Measurements from ENCODE around the gene TEAD2.

TEAD2 gene

GRCh38 chr19:49362048-49362928 is at the start of gene TEAD2:
Gene TEAD2, minus strand, starts transcription at chr19:49362416. Its CDS starts 2,341 bp downstream, at chr19:49360075.
- no peak for DNase-seq (ENCODE audit: low read depth)

GRCh38 chr19:49411681-49412326 is 49.6 kb upstream of the TEAD2 start:
- DNase-seq (ENCODE audit: low read depth): no peak

GRCh38 chr19:49409441-49410029 is 47.3 kb upstream of the TEAD2 start:
- DNase-seq (ENCODE audit: low read depth): no peak

- no peak for DNase-seq (ENCODE audit: low read depth)
Measured at GRCh38 chr19:49408816-49409440, 46.7 kb upstream of the TEAD2 start.

- no peak for DNase-seq (ENCODE audit: low read depth)
Measured at GRCh38 chr19:49407482-49408015, 45.3 kb upstream of the TEAD2 start.

- DNase-seq (ENCODE audit: low read depth): no peak
Measured at GRCh38 chr19:49407079-49407478, 44.9 kb upstream of the TEAD2 start.

- DNase-seq (ENCODE audit: low read depth): no peak
Measured at GRCh38 chr19:49403404-49404187, 41.4 kb upstream of the TEAD2 start.

- DNase-seq (ENCODE audit: low read depth): no peak
Measured at GRCh38 chr19:49400029-49400428, 37.8 kb upstream of the TEAD2 start.

- no peak for DNase-seq (ENCODE audit: low read depth)
Measured at GRCh38 chr19:49398931-49399330, 36.7 kb upstream of the TEAD2 start.

GRCh38 chr19:49398001-49398615 is 35.9 kb upstream of the TEAD2 start:
- no peak for DNase-seq (ENCODE audit: low read depth)

GRCh38 chr19:49396738-49397505 is 34.7 kb upstream of the TEAD2 start:
- no peak for DNase-seq (ENCODE audit: low read depth)

- no peak for DNase-seq (ENCODE audit: low read depth)
Measured at GRCh38 chr19:49395581-49396407, 33.6 kb upstream of the TEAD2 start.

GRCh38 chr19:49393881-49394280 is 31.7 kb upstream of the TEAD2 start:
- no peak for DNase-seq (ENCODE audit: low read depth)

GRCh38 chr19:49391581-49392399 is 29.6 kb upstream of the TEAD2 start:
- peak; percentile 63 for DNase-seq (ENCODE audit: low read depth)

- DNase-seq (ENCODE audit: low read depth): no peak
Measured at GRCh38 chr19:49390929-49391359, 28.7 kb upstream of the TEAD2 start.

GRCh38 chr19:49390131-49390928 is 28.1 kb upstream of the TEAD2 start:
- DNase-seq (ENCODE audit: low read depth): no peak

GRCh38 chr19:49389406-49389805 is 27.2 kb upstream of the TEAD2 start:
- DNase-seq (ENCODE audit: low read depth): no peak

All from activated T-helper 9 cell treated with anti-CD3 and anti-CD28 coated beads, Interleukin-2, amount 50 U/mL, for 16 hours (primary cell).